ENCODE results near the gene RAD18.

The RAD18 gene

GRCh38 chr3:8981700-8982099 is 18.4 kb upstream of the RAD18 start:
- no peak for DNase-seq (ENCODE audit: extremely low read depth, low read depth)
- no peak for TF ChIP-seq CTCF (IDR thresholded peaks at IDR 0.05; ENCODE audit: low read depth, low read length)

GRCh38 chr3:8981296-8981695 is 18.0 kb upstream of the RAD18 start:
- TF ChIP-seq CTCF (IDR thresholded peaks at IDR 0.05; ENCODE audit: low read depth, low read length), result no peak

GRCh38 chr3:8980756-8981257 is 17.5 kb upstream of the RAD18 start:
- no peak for TF ChIP-seq CTCF (IDR thresholded peaks at IDR 0.05; ENCODE audit: low read depth, low read length)
- DNase-seq (ENCODE audit: extremely low read depth, low read depth), result no peak

More at GRCh38 chr3:8981296-8981695, 18.0 kb upstream of the RAD18 start:
- DNase-seq (ENCODE audit: extremely low read depth, low read depth), result no peak

- no peak for DNase-seq (ENCODE audit: extremely low read depth, low read depth)
- no peak for TF ChIP-seq CTCF (IDR thresholded peaks at IDR 0.05; ENCODE audit: low read depth, low read length)
Measured at GRCh38 chr3:8979262-8979661, 16.0 kb upstream of the RAD18 start.

- DNase-seq (ENCODE audit: extremely low read depth, low read depth), result no peak
- no peak for TF ChIP-seq CTCF (IDR thresholded peaks at IDR 0.05; ENCODE audit: low read depth, low read length)
Measured at GRCh38 chr3:8978551-8978950, 15.3 kb upstream of the RAD18 start.

GRCh38 chr3:8976540-8977182 is 13.4 kb upstream of the RAD18 start:
- no peak for DNase-seq (ENCODE audit: extremely low read depth, low read depth)
- no peak for TF ChIP-seq CTCF (IDR thresholded peaks at IDR 0.05; ENCODE audit: low read depth, low read length)

- TF ChIP-seq CTCF (IDR thresholded peaks at IDR 0.05; ENCODE audit: low read depth, low read length), result no peak
- DNase-seq (ENCODE audit: extremely low read depth, low read depth), result no peak
Measured at GRCh38 chr3:8975081-8976020, 12.1 kb upstream of the RAD18 start.

Data from AG09319 (cell line).